ENCODE measurements around the gene CPE.

DNA sequence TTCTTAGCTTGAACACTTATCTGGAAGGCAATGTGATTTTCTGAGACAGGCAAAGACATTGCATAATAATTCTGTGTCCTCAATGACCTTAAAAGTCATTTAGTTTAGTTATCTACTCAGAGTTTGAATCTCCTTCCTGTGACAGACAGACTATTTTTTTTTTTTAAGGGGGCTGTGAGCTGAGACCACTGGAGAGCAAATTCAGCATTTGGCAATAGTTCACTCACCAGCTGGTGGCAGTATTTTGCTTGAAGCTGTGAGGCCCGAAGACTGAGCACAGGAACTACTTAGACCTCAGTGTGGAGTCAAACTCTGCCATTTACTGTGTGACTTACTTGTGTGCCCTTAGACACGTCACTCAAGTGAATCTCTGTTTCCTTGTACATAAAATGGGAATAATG is 22.9 kb upstream of the CPE start:
- TF ChIP-seq, protein P1, sequence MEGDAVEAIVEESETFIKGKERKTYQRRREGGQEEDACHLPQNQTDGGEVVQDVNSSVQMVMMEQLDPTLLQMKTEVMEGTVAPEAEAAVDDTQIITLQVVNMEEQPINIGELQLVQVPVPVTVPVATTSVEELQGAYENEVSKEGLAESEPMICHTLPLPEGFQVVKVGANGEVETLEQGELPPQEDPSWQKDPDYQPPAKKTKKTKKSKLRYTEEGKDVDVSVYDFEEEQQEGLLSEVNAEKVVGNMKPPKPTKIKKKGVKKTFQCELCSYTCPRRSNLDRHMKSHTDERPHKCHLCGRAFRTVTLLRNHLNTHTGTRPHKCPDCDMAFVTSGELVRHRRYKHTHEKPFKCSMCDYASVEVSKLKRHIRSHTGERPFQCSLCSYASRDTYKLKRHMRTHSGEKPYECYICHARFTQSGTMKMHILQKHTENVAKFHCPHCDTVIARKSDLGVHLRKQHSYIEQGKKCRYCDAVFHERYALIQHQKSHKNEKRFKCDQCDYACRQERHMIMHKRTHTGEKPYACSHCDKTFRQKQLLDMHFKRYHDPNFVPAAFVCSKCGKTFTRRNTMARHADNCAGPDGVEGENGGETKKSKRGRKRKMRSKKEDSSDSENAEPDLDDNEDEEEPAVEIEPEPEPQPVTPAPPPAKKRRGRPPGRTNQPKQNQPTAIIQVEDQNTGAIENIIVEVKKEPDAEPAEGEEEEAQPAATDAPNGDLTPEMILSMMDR (IDR thresholded peaks at IDR 0.05), result peak in 3 of 4 experiments; percentile 43 to 56 (median 46)
- TF ChIP-seq POLR2AphosphoS5 (IDR thresholded peaks at IDR 0.05), result peak; percentile 30

Measured in prostate gland (tissue), 2 donors.